PC-3 (cell line): ENCODE measurements around the gene NOS1.

Experiments used
- EZH2 ChIP-seq: fragments of 300-600 bp; sonication (generic); IDR thresholded peaks from one replicate; pipeline ENCODE4 v1.6.1; 2017; ENCODE audit warnings: antibody characterized with exemption, mild to moderate bottlenecking, low read length; ENCODE audit not compliant: unreplicated experiment
- TF ChIP-seq, protein P1 (sequence below): fragments of 300-600 bp; sonication (generic); conservative IDR thresholded peaks from 2 replicates; pipeline ENCODE4 v1.5.1; 2017; ENCODE audit warnings: antibody characterized with exemption, low read depth, mild to moderate bottlenecking, low read length

DNA sequence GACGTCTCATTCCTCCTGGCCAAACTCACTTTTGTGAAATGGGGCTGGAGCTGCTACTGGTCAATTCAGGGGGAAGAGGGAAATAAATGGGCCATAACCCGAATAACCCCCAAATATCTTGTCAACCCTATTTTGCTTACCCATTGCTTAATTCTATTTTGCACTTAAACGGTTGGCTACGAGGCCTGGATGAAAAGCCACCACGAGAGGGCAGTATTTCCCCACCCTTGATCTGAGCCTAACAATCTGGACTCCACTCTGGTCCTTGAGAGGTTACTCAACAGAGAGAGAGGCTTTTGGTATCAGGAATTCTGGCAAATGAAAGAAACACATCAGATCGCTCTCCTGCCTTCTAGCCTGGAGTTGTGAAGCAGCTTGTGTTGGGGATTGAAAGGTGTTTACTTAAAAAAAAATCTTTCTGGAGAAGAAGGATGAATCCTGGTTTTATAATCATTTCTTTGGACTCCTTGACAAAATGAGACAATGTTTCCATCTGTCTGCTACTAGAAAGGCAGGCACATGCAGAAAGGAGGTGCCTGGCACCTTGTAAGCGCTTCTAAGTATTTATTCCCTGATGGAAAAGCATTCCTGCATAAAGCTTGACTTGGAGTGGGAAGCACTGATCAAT is 148.7 kb downstream of the NOS1 start:
- no peak for TF ChIP-seq EZH2
- TF ChIP-seq, protein P1, sequence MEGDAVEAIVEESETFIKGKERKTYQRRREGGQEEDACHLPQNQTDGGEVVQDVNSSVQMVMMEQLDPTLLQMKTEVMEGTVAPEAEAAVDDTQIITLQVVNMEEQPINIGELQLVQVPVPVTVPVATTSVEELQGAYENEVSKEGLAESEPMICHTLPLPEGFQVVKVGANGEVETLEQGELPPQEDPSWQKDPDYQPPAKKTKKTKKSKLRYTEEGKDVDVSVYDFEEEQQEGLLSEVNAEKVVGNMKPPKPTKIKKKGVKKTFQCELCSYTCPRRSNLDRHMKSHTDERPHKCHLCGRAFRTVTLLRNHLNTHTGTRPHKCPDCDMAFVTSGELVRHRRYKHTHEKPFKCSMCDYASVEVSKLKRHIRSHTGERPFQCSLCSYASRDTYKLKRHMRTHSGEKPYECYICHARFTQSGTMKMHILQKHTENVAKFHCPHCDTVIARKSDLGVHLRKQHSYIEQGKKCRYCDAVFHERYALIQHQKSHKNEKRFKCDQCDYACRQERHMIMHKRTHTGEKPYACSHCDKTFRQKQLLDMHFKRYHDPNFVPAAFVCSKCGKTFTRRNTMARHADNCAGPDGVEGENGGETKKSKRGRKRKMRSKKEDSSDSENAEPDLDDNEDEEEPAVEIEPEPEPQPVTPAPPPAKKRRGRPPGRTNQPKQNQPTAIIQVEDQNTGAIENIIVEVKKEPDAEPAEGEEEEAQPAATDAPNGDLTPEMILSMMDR, result peak; percentile 99
